Lower leg skin (tissue), 3 donors: ENCODE measurements around the gene INTS11.

Experiments
- POLR2A ChIP-seq, 2 donors: fragments of 450-650 bp; IDR thresholded peaks; one replicate each; pipeline ENCODE4 v1.6.1; 2016 to 2017; ENCODE audit warnings: antibody characterized with exemption in 2 of 2, mild to moderate bottlenecking in 1 of 2, moderate library complexity in 1 of 2
- TF ChIP-seq, protein P1 (sequence below), 3 donors: fragments of 450-650 bp; IDR thresholded peaks; one replicate each; pipeline ENCODE4 v1.5.1; 2016; ENCODE audit warnings: antibody characterized with exemption in 3 of 3, mild to moderate bottlenecking in 3 of 3, moderate library complexity in 2 of 3

DNA sequence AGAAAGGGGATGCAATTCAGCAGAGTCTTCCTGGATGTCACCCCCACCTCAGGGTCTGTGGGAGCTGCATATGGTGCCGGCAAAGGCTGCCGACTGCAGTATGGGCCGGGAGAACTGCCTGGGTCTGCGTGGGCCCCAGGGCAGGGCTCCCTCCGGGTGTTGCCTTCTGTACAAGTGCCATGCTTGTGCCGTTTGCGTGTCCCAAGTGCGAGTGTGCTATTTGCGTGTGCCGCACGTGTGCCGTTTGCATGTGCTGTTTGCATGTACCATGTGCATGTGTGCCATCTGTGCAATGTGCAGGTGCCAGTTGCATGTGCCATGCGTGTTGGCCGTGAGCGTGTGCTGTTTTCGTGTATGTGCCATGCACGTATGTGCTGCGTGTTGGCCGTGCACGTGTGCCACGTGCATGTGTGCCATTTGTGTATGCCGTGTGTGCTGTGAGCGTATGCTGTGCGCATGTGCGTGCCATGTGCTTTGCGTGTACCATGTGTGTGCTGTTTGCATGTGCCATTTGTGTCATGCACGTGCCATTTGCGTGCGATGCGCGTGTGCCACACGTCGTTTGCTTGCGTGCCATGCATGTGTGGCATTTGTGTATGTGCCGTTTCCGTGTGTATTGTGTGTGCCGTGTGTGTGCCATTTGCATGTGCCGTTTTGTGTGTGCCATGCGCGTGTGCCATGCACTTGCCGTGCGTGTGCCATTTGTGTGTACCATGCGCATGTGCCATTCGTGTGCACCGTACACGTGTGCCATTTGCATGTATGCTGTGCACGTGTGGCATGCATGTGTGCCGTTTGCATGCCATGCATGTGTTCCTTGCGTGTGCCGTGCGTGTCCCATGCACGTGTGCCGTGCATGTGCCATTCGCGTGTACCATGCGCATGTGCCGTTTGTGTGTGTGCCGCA lies 5.1 kb upstream of the INTS11 start:
- TF ChIP-seq, protein P1, sequence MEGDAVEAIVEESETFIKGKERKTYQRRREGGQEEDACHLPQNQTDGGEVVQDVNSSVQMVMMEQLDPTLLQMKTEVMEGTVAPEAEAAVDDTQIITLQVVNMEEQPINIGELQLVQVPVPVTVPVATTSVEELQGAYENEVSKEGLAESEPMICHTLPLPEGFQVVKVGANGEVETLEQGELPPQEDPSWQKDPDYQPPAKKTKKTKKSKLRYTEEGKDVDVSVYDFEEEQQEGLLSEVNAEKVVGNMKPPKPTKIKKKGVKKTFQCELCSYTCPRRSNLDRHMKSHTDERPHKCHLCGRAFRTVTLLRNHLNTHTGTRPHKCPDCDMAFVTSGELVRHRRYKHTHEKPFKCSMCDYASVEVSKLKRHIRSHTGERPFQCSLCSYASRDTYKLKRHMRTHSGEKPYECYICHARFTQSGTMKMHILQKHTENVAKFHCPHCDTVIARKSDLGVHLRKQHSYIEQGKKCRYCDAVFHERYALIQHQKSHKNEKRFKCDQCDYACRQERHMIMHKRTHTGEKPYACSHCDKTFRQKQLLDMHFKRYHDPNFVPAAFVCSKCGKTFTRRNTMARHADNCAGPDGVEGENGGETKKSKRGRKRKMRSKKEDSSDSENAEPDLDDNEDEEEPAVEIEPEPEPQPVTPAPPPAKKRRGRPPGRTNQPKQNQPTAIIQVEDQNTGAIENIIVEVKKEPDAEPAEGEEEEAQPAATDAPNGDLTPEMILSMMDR (IDR thresholded peaks at IDR 0.05) = no peak
- no peak for TF ChIP-seq POLR2A (IDR thresholded peaks at IDR 0.05)
